Karpas-422 (cell line): Measurements from ENCODE around the gene TRIM59. TPM values are rescaled to one million over a fixed set of nuclear protein-coding genes. Genes with fewer than 3 reads are reported as not detected.

Source experiments
- DNase-seq: peaks from one replicate; pipeline ENCODE4 v3.0.0-alpha.2; 2015
- H2AFZ ChIP-seq: fragments of 200-600 bp; sonication (generic); 2 replicates; pipeline ENCODE4 v1.6.1; 2014; ENCODE audit warnings: antibody characterized with exemption, low read length, mixed read lengths
- H3K27ac ChIP-seq: fragments of 200-600 bp; sonication (generic); 2 replicates; pipeline ENCODE4 v1.5.1; 2014; ENCODE audit warnings: mild to moderate bottlenecking, low read length, moderate library complexity
- H3K27me3 ChIP-seq: fragments of 200-600 bp; sonication (generic); 2 replicates; pipeline ENCODE4 v1.6.1; 2014; ENCODE audit warnings: low read length, mixed read lengths
- H3K36me3 ChIP-seq: fragments of 200-600 bp; sonication (generic); 2 replicates; pipeline ENCODE4 v1.6.1; 2014; ENCODE audit warnings: low read length, mixed read lengths; ENCODE audit not compliant: insufficient read depth
- H3K4me1 ChIP-seq: fragments of 200-600 bp; sonication (generic); 2 replicates; pipeline ENCODE4 v1.6.1; 2014; ENCODE audit warnings: mild to moderate bottlenecking, low read length, mixed read lengths
- H3K4me2 ChIP-seq: fragments of 200-600 bp; sonication (generic); 2 replicates; pipeline ENCODE4 v1.6.1; 2014; ENCODE audit warnings: low read length, low read depth, mild to moderate bottlenecking; ENCODE audit not compliant: poor library complexity, severe bottlenecking
- H3K4me3 ChIP-seq: fragments of 200-600 bp; sonication (generic); 2 replicates; pipeline ENCODE4 v1.5.1; 2014; ENCODE audit warnings: mild to moderate bottlenecking, antibody characterized with exemption, low read length, mixed read lengths
- H3K79me2 ChIP-seq: fragments of 200-600 bp; sonication (generic); 2 replicates; pipeline ENCODE4 v1.6.1; 2014; ENCODE audit warnings: mild to moderate bottlenecking, low read length, mixed read lengths
- H3K9ac ChIP-seq: fragments of 200-600 bp; sonication (generic); 2 replicates; pipeline ENCODE4 v1.6.0; 2014; ENCODE audit warnings: low read length
- H3K9me2 ChIP-seq: fragments of 200-600 bp; sonication (generic), shearing (Covaris generic); replicated peaks from 2 replicates; pipeline ENCODE4 v1.6.0; 2014; ENCODE audit warnings: mild to moderate bottlenecking, low read length, moderate library complexity; ENCODE audit not compliant: insufficient read depth
- H3K9me3 ChIP-seq: fragments of 300-700, 200-600 bp; sonication (generic); 2 replicates; pipeline ENCODE4 v1.6.1; 2014; ENCODE audit warnings: low read length, mixed read lengths
- H4K20me1 ChIP-seq: fragments of 200-600 bp; sonication (generic); 2 replicates; pipeline ENCODE4 v1.6.1; 2014; ENCODE audit warnings: mild to moderate bottlenecking, antibody characterized with exemption, low read length, low read depth; ENCODE audit not compliant: insufficient read depth
- total RNA-seq: library from RNA; depleted of rRNA; stranded (reverse); fragments of >200 nt; shearing (Covaris generic); gene quantifications from 2 replicates; pipeline ENCODE4 v1.2.3, GENCODE V29; 2014; ENCODE audit warnings: low replicate concordance

TRIM59 gene
- total RNA-seq, 1 experiment from 2014 or later: 39.3 TPM

- peaks cover 95% of the 10 kb centered on the region for H3K79me2 ChIP-seq
These were observed 49.4 kb downstream of the TRIM59 start for GRCh38 chr3:160400030-160400701.

DNA sequence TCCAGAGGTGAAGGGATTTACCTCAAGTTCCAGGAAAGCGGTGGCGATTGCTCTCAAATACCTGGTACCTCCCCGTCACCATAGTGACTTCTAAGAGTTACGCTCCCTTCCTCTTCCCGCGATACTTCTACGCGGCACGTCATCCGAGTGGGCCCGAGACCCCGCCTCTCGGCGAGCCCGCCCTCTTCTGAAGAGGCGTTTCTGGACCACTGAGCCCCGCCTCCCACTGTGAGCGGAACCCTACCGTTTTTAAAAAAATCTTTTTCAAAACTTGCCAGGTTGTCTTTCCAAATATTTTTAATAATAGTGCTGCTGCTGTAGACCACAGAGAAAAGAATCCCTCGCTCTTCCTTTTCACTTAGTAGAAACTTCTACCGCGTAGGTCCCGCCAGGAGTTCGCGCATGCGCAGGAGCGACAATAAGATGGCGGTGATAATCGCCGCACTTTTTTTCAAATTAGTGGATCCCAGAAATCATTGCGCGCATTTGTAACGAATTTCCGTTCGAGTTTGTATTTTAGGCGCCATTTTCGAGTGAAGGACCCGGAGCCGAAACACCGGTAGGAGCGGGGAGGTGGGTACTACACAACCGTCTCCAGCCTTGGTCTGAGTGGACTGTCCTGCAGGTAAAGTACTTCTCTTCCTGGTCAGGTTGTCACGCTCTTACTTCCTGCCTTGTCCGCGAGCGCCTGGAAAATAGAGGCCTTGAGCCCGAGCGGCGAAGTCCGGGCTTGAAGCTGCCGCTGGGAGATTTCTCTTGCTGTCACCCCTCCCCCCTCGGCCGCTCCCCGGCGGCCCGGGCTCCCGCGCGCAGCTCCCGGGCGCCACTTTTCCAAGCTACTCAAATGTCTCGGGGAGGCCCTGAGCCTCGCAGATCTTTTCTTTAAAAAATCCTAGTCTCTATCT, 50.2 kb downstream of the TRIM59 start, which contains the start of the genes IFT80 and SMC4:
Gene IFT80 (minus strand): TSS at position 101 of the 905 bp plus-strand sequence. CDS start 14,625 bp downstream, outside the sequence.
Gene SMC4 (plus strand): TSS at position 526 of the 905 bp plus-strand sequence. CDS start 1,177 bp downstream, outside the sequence.
- H4K20me1 ChIP-seq: peaks cover 36% of the 10 kb centered on the region
- H3K27me3 ChIP-seq: no peaks in the 10 kb centered on the region
- H2AFZ ChIP-seq: peak within 1 kb of the TSS; percentile 86
- H3K4me3 ChIP-seq: peak within 1 kb of the TSS; percentile 97
- DNase-seq: peak; percentile 98
- peaks cover 33% of the 10 kb centered on the region for H3K36me3 ChIP-seq
- no peaks in the 10 kb centered on the region for H3K9me3 ChIP-seq
- peak within 1 kb of the TSS; percentile 92 for H3K27ac ChIP-seq
- H3K79me2 ChIP-seq: peaks cover 95% of the 10 kb centered on the region
- H3K9me2 ChIP-seq: no peaks in the 10 kb centered on the region
- peaks cover 58% of the 10 kb centered on the region for H3K4me1 ChIP-seq
- H3K4me2 ChIP-seq: peak within 1 kb of the TSS; percentile 71
- H3K9ac ChIP-seq: peak within 1 kb of the TSS; percentile 99

More at GRCh38 chr3:160400030-160400701, 49.4 kb downstream of the TRIM59 start:
- Histone ChIP-seq H3K36me3 (peaks cover 41% of the 10 kb centered on the region), H3K27me3 (no peaks in the 10 kb centered on the region), H2AFZ (no peak overlapping the region), H3K4me1 (peaks cover 60% of the 10 kb centered on the region), H3K9me2 (no peaks in the 10 kb centered on the region), H3K9ac (peak overlapping the region; percentile 99), H3K9me3 (no peaks in the 10 kb centered on the region), H3K27ac (peak overlapping the region; percentile 92), H3K4me3 (peak overlapping the region; percentile 97), H4K20me1 (peaks cover 36% of the 10 kb centered on the region), H3K4me2 (peak overlapping the region; percentile 71)
- DNase-seq: peak; percentile 70

DNA sequence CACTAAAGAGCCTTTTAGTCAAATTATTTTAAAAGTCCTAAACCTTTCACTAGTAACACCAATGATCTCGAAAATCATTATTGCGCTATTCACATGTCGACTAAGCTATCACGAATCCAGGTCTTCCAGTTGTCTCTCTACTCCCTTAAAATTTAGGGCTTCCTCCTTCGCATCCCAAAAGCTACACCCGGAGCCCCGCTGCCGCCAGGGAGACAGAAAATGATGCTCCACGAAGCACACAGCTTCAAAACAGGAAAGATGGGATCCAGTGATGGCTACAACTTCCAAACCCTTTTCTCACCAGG, 50.8 kb downstream of the TRIM59 start:
- H3K9ac ChIP-seq: peak overlapping the region; percentile 99
- peaks cover 95% of the 10 kb centered on the region for H3K79me2 ChIP-seq
- H4K20me1 ChIP-seq: peaks cover 36% of the 10 kb centered on the region
- peak overlapping the region; percentile 72 for H2AFZ ChIP-seq
- H3K4me1 ChIP-seq: peaks cover 54% of the 10 kb centered on the region
- peak overlapping the region; percentile 97 for H3K4me3 ChIP-seq
- no peak for DNase-seq
- H3K27me3 ChIP-seq: no peaks in the 10 kb centered on the region
- peak overlapping the region; percentile 92; the same call in 1 of the 2 replicates for H3K27ac ChIP-seq
- no peaks in the 10 kb centered on the region for H3K9me3 ChIP-seq
- H3K36me3 ChIP-seq: peaks cover 27% of the 10 kb centered on the region
- no peaks in the 10 kb centered on the region for H3K9me2 ChIP-seq
- peak overlapping the region; percentile 71 for H3K4me2 ChIP-seq

DNA sequence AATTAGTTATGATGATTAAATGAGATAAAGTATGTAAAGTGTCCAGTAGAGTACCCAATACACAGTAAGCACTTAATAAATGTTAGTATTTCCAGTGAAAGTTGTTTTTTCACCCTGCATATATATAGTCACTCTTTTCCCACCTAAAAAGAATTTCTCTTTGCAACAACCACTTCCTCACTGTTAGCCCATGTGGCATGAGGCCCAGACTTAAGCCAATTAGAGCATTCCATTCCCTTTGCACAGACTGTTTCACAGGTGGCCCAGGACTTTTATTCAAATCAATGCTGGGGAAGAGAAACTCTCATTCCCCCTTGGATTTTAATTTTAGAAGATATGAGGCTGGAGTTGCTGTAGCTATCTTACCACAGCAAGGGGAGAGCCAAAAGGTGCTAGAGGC, 54.3 kb downstream of the TRIM59 start:
- Histone ChIP-seq H3K79me2 (peaks cover 93% of the 10 kb centered on the region), H3K4me3 (no peak overlapping the region), H3K4me2 (peak overlapping the region; percentile 6), H3K9me2 (no peaks in the 10 kb centered on the region), H2AFZ (no peak overlapping the region), H4K20me1 (peaks cover 5% of the 10 kb centered on the region; the same call in 1 of the 2 replicates), H3K4me1 (peaks cover 39% of the 10 kb centered on the region), H3K9me3 (no peaks in the 10 kb centered on the region), H3K9ac (no peak overlapping the region), H3K27me3 (no peaks in the 10 kb centered on the region), H3K27ac (no peak overlapping the region), H3K36me3 (0 out of 2 replicates have a peak, but pooled peaks cover 8% of the 10 kb centered on the region)
- DNase-seq: no peak

DNA sequence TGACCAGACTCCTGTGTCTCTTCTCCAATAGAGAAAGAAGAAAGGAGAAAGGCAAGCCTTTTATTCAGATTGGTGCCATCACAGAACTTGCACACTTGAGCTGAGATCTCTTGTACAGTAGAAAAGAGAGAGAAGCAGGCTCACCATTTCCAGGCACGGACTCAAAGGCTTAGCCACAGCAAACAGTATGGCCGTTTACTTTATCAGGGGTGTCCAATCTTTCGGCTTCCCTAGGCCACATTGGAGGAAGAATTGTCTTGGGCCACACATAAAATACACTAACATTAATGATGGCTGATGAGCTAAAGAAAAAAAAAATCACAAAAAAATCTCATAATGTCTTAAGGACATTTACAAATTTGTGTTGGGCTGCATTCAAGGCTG, 55.6 kb downstream of the TRIM59 start:
- DNase-seq: no peak
- no peaks in the 10 kb centered on the region for H3K9me3 ChIP-seq
- no peak overlapping the region for H3K4me3 ChIP-seq
- H3K9me2 ChIP-seq: no peaks in the 10 kb centered on the region
- H2AFZ ChIP-seq: no peak overlapping the region
- no peak overlapping the region for H3K4me2 ChIP-seq
- H3K36me3 ChIP-seq: 0 out of 2 replicates have a peak, but pooled peaks cover 6% of the 10 kb centered on the region
- no peaks in the 10 kb centered on the region for H3K27me3 ChIP-seq
- H3K4me1 ChIP-seq: peaks cover 39% of the 10 kb centered on the region
- H4K20me1 ChIP-seq: no peaks in the 10 kb centered on the region
- H3K27ac ChIP-seq: no peak overlapping the region
- H3K9ac ChIP-seq: no peak overlapping the region
- H3K79me2 ChIP-seq: peaks cover 89% of the 10 kb centered on the region

DNA sequence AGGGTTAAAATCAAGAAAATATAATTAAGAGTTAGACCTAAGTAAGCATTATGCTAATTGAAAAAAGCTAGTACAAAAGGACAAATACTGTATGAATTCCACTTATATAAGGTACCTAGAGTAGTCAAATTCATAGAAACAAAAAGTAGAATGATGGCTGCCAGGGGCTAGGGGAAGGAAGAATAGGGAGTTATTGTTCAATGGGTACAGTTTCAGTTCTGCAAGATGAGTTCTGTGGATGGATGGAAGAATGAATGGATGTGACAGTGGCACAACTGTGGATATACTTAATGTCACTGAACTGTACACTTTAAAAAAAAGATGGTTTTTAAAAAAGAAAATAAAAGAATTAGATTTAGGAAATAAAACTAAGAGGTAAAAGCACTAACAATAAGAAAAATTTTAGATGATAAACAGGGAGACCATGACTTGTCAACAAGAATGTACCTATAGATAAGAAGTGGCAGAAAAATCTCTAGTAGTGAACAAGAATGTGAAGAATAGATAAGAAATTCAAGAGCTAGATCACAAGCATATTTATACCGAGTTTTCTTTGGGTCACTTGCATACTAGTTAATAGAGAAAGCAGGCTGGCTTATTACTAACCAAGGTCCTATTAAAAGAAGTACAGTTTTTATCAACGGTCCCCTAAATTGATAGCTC, 56.1 kb downstream of the TRIM59 start:
- H2AFZ ChIP-seq: no peak overlapping the region
- no peak for DNase-seq

GRCh38 chr3:160392798-160393197, 56.8 kb downstream of the TRIM59 start:
- peaks cover 82% of the 10 kb centered on the region for H3K79me2 ChIP-seq
- no peak overlapping the region for H3K4me3 ChIP-seq
- H3K9ac ChIP-seq: no peak overlapping the region
- no peak overlapping the region for H2AFZ ChIP-seq
- H3K4me2 ChIP-seq: no peak overlapping the region
- no peaks in the 10 kb centered on the region for H3K9me3 ChIP-seq
- H3K4me1 ChIP-seq: peaks cover 34% of the 10 kb centered on the region
- no peaks in the 10 kb centered on the region for H4K20me1 ChIP-seq
- DNase-seq: no peak
- H3K27me3 ChIP-seq: no peaks in the 10 kb centered on the region
- H3K27ac ChIP-seq: no peak overlapping the region
- no peaks in the 10 kb centered on the region for H3K9me2 ChIP-seq
- H3K36me3 ChIP-seq: 0 out of 2 replicates have a peak, but pooled peaks cover 6% of the 10 kb centered on the region

More for the DNA sequence above, 56.1 kb downstream of the TRIM59 start:
- H3K27me3 ChIP-seq: no peaks in the 10 kb centered on the region
- no peaks in the 10 kb centered on the region for H4K20me1 ChIP-seq
- H3K79me2 ChIP-seq: peaks cover 84% of the 10 kb centered on the region
- no peak overlapping the region for H3K9ac ChIP-seq
- H3K36me3 ChIP-seq: 0 out of 2 replicates have a peak, but pooled peaks cover 6% of the 10 kb centered on the region
- H3K4me1 ChIP-seq: peaks cover 39% of the 10 kb centered on the region
- no peak overlapping the region for H3K4me3 ChIP-seq
- H3K4me2 ChIP-seq: no peak overlapping the region
- no peaks in the 10 kb centered on the region for H3K9me2 ChIP-seq
- H3K9me3 ChIP-seq: no peaks in the 10 kb centered on the region
- no peak overlapping the region for H3K27ac ChIP-seq
